Thoracic aorta (tissue), 2 donors: ENCODE results near the gene CSK. TPM values are rescaled to one million over a fixed set of nuclear protein-coding genes. Genes with fewer than 3 reads are reported as not detected.

ENCODE experiments used
- ATAC-seq: fragments of 150-250 bp; one replicate; pipeline ENCODE4 v1.8.0; 2017; ENCODE audit warnings: low read depth; ENCODE audit not compliant: insufficient number of reproducible peaks, low FRiP score
- DNase-seq: peaks from one replicate; pipeline ENCODE4 v3.0.0-alpha.2; 2020; ENCODE audit warnings: low spot score
- H3K27ac ChIP-seq, 2 donors: fragments of 200-600 bp; sonication (generic); 1 replicate in 1 of 2; 2 replicates in 1 of 2; pipeline ENCODE4 v1.5.1; 2016; ENCODE audit warnings: mild to moderate bottlenecking in 2 of 2, moderate library complexity in 2 of 2
- H3K27me3 ChIP-seq: fragments of 200-600 bp; sonication (generic); replicated peaks from 2 replicates; pipeline ENCODE4 v1.6.0; 2016; ENCODE audit warnings: mild to moderate bottlenecking; ENCODE audit not compliant: insufficient read depth
- H3K36me3 ChIP-seq: fragments of 200-600 bp; sonication (generic); one replicate; pipeline ENCODE4 v1.5.1; 2016
- H3K4me1 ChIP-seq, 2 donors: fragments of 200-600 bp; sonication (generic); 1 replicate in 1 of 2; 2 replicates in 1 of 2; pipeline versions ENCODE4 v1.5.1 to v1.6.0; 2016; ENCODE audit warnings: low read depth in 2 of 2, mild to moderate bottlenecking in 1 of 2; ENCODE audit not compliant: control insufficient read depth in 1 of 2
- H3K4me3 ChIP-seq: fragments of 200-600 bp; sonication (generic); 2 replicates; pipeline ENCODE4 v1.5.1; 2016; ENCODE audit warnings: mild to moderate bottlenecking
- H3K9me3 ChIP-seq: fragments of 200-600 bp; sonication (generic); 2 replicates; pipeline ENCODE4 v1.5.1; 2016
- total RNA-seq, 2 donors: library from RNA; depleted of rRNA; stranded (reverse); fragments of >200 nt; gene quantifications; one replicate each; pipeline versions ENCODE4 v1.1.0 to v1.2.3, GENCODE V29; 2016
- TF ChIP-seq, protein P1 (sequence below): fragments of 200-600 bp; sonication (generic); IDR thresholded peaks from one replicate; pipeline ENCODE4 v1.5.1; 2019; ENCODE audit warnings: antibody characterized with exemption

The CSK gene
- total RNA-seq, 2 donors from 2014 or later, result 32.7 to 61.6 TPM

GRCh38 chr15:74829486-74829885 lies 47.6 kb downstream of the CSK start:
- TF ChIP-seq, protein P1, sequence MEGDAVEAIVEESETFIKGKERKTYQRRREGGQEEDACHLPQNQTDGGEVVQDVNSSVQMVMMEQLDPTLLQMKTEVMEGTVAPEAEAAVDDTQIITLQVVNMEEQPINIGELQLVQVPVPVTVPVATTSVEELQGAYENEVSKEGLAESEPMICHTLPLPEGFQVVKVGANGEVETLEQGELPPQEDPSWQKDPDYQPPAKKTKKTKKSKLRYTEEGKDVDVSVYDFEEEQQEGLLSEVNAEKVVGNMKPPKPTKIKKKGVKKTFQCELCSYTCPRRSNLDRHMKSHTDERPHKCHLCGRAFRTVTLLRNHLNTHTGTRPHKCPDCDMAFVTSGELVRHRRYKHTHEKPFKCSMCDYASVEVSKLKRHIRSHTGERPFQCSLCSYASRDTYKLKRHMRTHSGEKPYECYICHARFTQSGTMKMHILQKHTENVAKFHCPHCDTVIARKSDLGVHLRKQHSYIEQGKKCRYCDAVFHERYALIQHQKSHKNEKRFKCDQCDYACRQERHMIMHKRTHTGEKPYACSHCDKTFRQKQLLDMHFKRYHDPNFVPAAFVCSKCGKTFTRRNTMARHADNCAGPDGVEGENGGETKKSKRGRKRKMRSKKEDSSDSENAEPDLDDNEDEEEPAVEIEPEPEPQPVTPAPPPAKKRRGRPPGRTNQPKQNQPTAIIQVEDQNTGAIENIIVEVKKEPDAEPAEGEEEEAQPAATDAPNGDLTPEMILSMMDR, result no peak
- peaks cover 6% of the 10 kb centered on the region for H3K27me3 ChIP-seq
- DNase-seq (no peak), ATAC-seq (no peak)
- H3K9me3 ChIP-seq, result no peaks in the 10 kb centered on the region
- no peak overlapping the region for H3K27ac ChIP-seq
- H3K36me3 ChIP-seq, result no peaks in the 10 kb centered on the region
- no peaks in the 10 kb centered on the region for H3K4me1 ChIP-seq
- H3K4me3 ChIP-seq, result no peak overlapping the region

- Histone ChIP-seq H3K4me1 (no peaks in the 10 kb centered on the region), H3K4me3 (no peak overlapping the region), H3K36me3 (no peaks in the 10 kb centered on the region), H3K27me3 (peaks cover 6% of the 10 kb centered on the region), H3K9me3 (no peaks in the 10 kb centered on the region), H3K27ac (no peak overlapping the region)
- ATAC-seq (no peak), DNase-seq (no peak)
- TF ChIP-seq, protein P1, result no peak
Measured at GRCh38 chr15:74829991-74830390, 48.1 kb downstream of the CSK start.

DNA sequence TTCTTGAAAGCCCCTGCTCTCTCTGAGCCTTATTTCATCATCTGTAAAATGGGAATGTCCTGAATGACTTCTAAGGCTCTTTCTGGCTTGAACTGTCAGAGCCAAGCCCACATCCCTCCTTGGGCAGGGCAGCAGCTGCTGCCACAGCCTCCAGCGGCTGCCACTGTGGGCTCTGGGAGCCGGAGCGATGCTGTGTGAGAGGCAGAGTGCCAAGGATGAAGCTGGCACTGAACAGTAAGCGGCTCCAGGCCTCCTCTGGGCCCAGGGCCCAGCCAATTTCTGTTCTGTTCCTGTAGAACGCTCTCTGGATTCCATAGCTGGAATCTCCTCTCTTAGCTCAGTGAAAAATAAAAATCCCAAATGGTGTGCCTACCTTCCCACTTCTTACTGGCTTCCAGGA lies 49.0 kb downstream of the CSK start:
- Histone ChIP-seq H3K4me1 (no peaks in the 10 kb centered on the region), H3K4me3 (no peak overlapping the region), H3K27me3 (peaks cover 6% of the 10 kb centered on the region), H3K36me3 (no peaks in the 10 kb centered on the region), H3K9me3 (no peaks in the 10 kb centered on the region), H3K27ac (no peak overlapping the region)
- no peak for DNase-seq
- TF ChIP-seq, protein P1, result no peak
- ATAC-seq, result no peak

DNA sequence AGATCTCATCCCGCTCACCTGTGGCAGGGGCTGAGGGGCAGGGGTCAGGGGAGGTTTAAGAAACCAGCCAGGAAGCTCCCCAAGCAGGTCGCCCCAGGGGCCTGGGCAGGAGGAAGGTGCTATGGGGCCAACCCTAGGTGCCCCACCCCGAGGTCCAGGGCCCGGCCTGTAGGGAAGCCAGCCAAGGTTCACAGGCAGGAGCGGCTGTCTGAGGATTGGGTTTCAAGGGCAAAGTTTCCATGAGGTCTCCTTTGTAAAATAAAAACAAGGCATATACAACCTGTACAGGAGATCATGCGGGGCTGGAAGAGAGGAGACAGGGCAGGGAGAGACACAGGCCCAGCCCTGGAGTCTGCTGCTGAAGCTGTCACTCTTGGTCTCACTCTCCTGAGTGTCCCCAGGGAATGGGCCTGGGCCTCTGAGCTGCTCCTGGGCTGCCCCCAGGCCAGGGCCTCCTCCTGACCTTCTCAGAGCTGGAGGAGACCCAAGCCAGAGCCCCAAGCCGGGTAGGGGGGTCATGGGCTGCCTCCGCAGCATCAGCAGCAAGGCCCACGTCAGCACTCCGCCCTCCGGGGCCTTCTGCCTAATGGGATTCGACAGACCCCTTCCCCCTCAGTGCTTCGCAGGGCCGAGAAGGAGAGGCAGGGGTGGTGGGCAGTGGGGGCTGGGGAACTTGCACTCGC lies 50.1 kb downstream of the CSK start:
- ATAC-seq (no peak), DNase-seq (no peak)
- TF ChIP-seq, protein P1, result no peak
- H3K9me3 ChIP-seq, result no peaks in the 10 kb centered on the region
- peaks cover 3% of the 10 kb centered on the region for H3K27me3 ChIP-seq
- H3K27ac ChIP-seq, result no peak overlapping the region
- H3K4me1 ChIP-seq, result no peaks in the 10 kb centered on the region
- no peak overlapping the region for H3K4me3 ChIP-seq
- H3K36me3 ChIP-seq, result no peaks in the 10 kb centered on the region

GRCh38 chr15:74832826-74833225 lies 50.9 kb downstream of the CSK start:
- Histone ChIP-seq H3K27ac (no peak overlapping the region), H3K4me3 (no peak overlapping the region), H3K4me1 (no peaks in the 10 kb centered on the region), H3K36me3 (no peaks in the 10 kb centered on the region), H3K9me3 (no peaks in the 10 kb centered on the region), H3K27me3 (no peaks in the 10 kb centered on the region)
- DNase-seq (no peak), ATAC-seq (no peak)
- TF ChIP-seq, protein P1, result no peak
